Omental fat pad (tissue), 4 donors: ENCODE measurements around the gene PSPN. TPM values are rescaled to one million over a fixed set of nuclear protein-coding genes. Genes with fewer than 3 reads are reported as not detected.
"Not testable (repeated sequence)": the region's sequence is repeated elsewhere in the genome, so short reads cannot be mapped to it uniquely, and the experiment has no call there.

Source experiments
- ATAC-seq: fragments of 150-250 bp; one replicate; pipeline ENCODE4 v1.9.1; 2016; ENCODE audit warnings: mild to moderate bottlenecking, moderate library complexity; ENCODE audit not compliant: low FRiP score
- DNase-seq: peaks from one replicate; pipeline ENCODE4 v3.0.0-alpha.2; 2019; ENCODE audit warnings: low spot score
- total RNA-seq, 4 donors: library from RNA; depleted of rRNA; stranded (reverse); fragments of >200 nt; gene quantifications; one replicate each; pipeline ENCODE4 v1.1.0, GENCODE V29; 2016
- TF ChIP-seq, protein P1 (sequence below), 3 donors: fragments of 450-650 bp; IDR thresholded peaks; one replicate each; pipeline ENCODE4 v1.5.1; 2016 to 2017; ENCODE audit warnings: antibody characterized with exemption in 3 of 3, mild to moderate bottlenecking in 3 of 3, moderate library complexity in 2 of 3

The PSPN gene
- total RNA-seq, 4 donors from 2014 or later, result 0.47 to 1.0 (median 0.65) TPM

DNA sequence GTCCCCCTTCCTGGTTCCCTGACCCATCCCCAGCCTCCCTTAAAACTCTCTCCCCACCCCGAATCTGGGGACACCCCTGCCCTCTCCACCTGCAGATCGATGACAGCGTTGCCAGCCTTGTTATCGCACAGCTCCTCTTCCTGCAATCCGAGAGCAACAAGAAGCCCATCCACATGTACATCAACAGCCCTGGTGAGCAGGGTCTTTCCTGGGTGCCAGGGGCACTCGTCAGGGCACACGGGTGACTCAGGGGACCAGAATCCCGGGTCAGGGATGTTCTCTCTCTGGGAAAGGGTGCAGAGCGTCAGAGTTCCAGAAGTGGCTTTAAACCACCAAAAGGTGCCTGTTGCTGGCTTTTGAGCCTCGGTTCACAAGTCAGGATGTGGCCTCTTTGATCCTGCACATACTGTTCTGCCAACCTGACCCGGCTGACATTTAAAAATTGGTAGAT lies 13.4 kb downstream of the PSPN start:
- TF ChIP-seq, protein P1, sequence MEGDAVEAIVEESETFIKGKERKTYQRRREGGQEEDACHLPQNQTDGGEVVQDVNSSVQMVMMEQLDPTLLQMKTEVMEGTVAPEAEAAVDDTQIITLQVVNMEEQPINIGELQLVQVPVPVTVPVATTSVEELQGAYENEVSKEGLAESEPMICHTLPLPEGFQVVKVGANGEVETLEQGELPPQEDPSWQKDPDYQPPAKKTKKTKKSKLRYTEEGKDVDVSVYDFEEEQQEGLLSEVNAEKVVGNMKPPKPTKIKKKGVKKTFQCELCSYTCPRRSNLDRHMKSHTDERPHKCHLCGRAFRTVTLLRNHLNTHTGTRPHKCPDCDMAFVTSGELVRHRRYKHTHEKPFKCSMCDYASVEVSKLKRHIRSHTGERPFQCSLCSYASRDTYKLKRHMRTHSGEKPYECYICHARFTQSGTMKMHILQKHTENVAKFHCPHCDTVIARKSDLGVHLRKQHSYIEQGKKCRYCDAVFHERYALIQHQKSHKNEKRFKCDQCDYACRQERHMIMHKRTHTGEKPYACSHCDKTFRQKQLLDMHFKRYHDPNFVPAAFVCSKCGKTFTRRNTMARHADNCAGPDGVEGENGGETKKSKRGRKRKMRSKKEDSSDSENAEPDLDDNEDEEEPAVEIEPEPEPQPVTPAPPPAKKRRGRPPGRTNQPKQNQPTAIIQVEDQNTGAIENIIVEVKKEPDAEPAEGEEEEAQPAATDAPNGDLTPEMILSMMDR (IDR thresholded peaks at IDR 0.05), result no peak
- DNase-seq (no peak), ATAC-seq (no peak)

DNA sequence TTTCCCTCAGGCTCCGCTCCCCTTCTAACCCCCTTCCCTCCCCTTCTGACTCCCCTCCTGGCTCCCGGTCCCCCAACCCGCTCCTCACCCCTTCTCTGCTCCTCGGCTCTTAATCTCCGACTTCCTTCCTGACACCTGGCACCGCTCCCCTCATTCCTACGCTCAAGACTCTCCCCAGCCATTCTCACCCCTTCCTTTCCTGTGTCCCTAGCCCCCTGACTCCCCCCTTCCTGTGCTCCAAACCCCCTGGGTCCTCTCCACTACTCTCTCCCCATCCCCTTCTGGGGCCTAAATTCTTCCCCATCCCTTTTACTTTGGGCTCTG lies 13.7 kb downstream of the PSPN start:
- DNase-seq (no peak), ATAC-seq (peak; percentile 30)

DNA sequence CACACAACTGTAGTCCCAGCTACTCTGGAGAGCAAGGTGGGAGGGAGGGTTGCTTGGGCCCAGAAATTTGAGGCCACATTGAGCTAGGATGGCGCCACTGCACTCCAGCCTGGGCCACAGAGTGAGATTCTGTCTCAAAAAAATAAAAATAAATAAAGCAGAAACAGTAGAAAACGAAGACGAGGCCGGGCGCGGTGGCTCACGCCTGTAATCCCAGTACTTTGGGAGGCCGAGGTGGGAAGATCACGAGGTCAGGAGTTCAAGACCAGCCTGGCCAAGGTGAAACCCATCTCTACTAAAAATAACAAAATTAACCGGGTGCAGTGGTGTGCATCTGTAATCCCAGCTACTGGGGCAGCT lies 14.9 kb downstream of the PSPN start:
- not testable (repeated sequence) for DNase-seq, ATAC-seq

More for the DNA sequence above, 13.7 kb downstream of the PSPN start:
- TF ChIP-seq, protein P1 (IDR thresholded peaks at IDR 0.05), result no peak

DNA sequence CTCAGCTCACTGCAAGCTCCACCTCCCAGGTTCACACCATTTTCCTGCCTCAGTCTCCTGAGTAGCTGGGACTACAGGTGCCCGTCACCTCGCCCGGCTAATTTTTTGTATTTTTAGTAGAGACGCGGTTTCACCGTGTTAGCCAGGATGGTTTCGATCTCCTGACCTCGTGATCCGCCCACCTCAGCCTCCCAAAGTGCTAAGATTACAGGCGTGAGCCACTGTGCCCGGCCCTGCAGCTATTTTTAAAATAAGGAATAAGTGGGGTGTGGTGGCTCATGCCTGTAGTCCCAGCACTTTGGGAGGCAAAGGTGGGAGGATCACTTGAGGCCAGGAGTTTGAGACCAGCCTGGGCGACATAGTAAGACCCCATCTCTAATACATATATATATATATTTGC lies 15.3 kb downstream of the PSPN start:
- not testable (repeated sequence) for DNase-seq, ATAC-seq

DNA sequence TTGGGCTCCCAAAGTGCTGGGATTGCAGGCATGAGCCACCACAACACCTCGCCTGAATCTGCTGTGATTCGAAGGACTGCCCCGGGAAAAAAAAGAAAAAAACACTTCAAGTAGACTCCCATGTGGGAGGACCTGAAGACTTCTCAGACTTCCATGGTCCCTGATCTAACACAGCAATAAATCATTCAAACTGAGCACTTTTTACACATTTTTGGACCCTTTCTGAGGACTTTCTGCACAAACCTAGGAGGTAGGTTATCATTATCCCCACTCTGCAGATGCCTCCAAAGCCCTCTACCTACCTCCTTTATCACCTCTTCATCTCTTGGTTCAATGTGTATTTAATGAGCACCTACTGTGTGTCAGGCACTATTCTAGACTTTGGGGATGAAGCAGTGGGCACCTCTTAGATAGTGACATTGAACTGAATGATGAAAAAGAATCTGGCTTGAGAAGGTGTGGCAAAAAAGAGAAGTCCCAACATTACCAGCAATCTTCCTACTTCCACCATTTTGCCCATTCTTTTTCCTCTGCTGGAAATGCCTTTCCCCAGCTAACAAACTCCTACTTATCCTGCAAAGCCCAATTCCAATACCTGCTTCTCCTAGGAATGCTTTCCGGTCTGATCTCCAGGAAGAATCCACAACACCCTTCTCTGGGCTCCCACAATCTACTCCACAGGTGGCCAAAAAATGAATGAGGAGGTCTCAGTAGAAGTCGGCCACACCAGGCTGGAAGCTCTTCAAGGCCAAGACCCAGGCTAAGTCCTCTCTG lies 16.0 kb downstream of the PSPN start:
- ATAC-seq, result no peak
- TF ChIP-seq, protein P1 (IDR thresholded peaks at IDR 0.05), result no peak

DNA sequence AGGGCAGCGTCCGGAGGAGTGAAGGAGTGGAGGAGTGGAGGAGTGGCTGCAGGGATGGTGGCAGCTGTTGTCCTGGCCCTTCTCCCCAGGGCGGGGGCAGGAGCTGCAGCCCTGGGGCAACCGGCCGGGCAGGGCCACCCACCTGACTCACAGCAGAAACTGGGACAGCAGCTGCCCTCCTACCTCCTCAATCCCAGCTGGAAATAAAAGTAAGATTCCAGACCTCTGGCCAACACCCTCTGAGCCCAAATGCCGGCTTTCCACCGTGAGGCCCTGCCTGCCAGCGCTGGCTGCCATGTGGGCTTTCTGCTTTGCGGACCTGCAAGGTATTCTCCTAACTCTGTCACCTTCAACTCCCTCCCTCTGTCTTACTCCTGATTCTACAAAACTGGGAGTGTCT lies 17.7 kb downstream of the PSPN start:
- ATAC-seq (no peak), DNase-seq (no peak)
- TF ChIP-seq, protein P1 (IDR thresholded peaks at IDR 0.05), result no peak

More for the DNA sequence above, 16.0 kb downstream of the PSPN start:
- no peak for DNase-seq

DNA sequence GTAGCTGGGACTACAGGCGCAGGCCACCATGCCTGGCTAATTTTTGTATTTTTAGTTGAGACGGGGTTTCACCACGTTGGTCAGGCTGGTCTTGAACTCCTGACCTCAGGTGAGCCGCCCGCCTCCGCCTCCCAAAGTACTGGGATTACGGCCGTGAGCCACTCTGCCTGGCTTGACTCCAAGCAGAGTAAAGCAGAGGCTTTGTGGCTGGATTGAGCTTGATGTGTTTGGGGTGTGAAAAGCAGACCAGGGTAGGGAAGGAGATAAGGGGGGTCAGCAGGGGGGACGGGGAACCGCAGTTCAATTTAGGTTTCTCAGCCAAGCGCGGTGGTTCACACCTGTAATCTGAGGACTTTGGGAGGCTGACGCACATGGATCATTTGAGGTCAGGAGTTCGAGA lies 18.6 kb downstream of the PSPN start:
- ATAC-seq (no peak), DNase-seq (no peak)
- TF ChIP-seq, protein P1 (IDR thresholded peaks at IDR 0.05), result no peak

DNA sequence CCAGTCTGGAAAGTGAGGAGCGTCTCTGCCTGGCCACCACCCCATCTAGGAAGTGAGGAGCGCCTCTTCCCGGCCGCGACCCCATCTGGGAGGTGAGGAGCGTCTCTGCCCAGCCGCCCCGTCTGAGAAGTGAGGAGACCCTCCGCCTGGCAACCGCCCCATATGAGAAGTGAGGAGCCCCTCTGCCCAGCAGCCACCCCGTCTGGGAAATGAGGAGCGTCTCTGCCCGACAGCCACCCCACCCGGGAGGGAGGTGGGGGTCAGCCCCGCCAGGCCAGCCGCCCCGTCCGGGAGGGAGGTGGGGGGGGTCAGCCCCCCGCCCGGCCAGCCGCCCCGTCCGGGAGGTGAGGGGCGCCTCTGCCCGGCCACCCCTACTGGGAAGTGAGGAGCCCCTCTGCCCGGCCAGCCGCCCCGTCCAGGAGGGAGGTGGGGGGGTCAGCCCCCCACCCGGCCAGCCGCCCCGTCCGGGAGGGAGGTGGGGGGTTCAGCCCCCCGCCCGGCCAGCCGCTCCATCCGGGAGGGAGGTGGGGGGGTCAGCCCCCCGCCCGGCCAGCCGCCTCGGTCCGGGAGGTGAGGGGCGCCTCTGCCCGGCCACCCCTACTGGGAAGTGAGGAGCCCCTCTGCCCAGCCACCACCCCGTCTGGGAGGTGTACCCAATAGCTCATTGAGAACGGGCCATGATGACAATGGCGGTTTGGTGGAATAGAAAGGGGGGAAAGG lies 20.3 kb downstream of the PSPN start:
- not testable (repeated sequence) for ATAC-seq, DNase-seq
